OCI-LY1 (cell line): ENCODE data around the gene TUBGCP5.

Source experiments
- H2AFZ ChIP-seq: fragments of 200-600 bp; sonication (generic), shearing (Covaris generic); 2 replicates; pipeline ENCODE4 v1.6.0; 2014; ENCODE audit warnings: antibody characterized with exemption, mild to moderate bottlenecking, low read length
- H3F3A ChIP-seq: fragments of 200-600 bp; sonication (generic), shearing (Covaris generic); 2 replicates; pipeline ENCODE4 v1.6.0; 2014; ENCODE audit warnings: mild to moderate bottlenecking, antibody characterized with exemption, low read length, moderate library complexity; ENCODE audit not compliant: insufficient read depth
- H3K27ac ChIP-seq: fragments of 200-600 bp; sonication (generic); 2 replicates; pipeline ENCODE4 v1.5.1; 2014; ENCODE audit warnings: low read length, mixed run types, mild to moderate bottlenecking, low read depth; ENCODE audit not compliant: poor library complexity, severe bottlenecking
- H3K27me3 ChIP-seq: fragments of 200-600 bp; sonication (generic); 2 replicates; pipeline ENCODE4 v1.6.0; 2014; ENCODE audit warnings: antibody characterized with exemption, mild to moderate bottlenecking, low read length, moderate library complexity; ENCODE audit not compliant: insufficient read depth
- H3K36me3 ChIP-seq: fragments of 200-600 bp; sonication (generic); 2 replicates; pipeline ENCODE4 v1.6.1; 2014; ENCODE audit warnings: mild to moderate bottlenecking, antibody characterized with exemption, low read length, moderate library complexity, mixed read lengths; ENCODE audit not compliant: insufficient read depth
- H3K4me1 ChIP-seq: fragments of 200-600 bp; sonication (generic); 2 replicates; pipeline ENCODE4 v1.5.1; 2014; ENCODE audit warnings: mild to moderate bottlenecking, low read length, moderate library complexity; ENCODE audit not compliant: insufficient read depth, severe bottlenecking
- H3K4me2 ChIP-seq: fragments of 200-600 bp; sonication (generic), shearing (Covaris generic); 2 replicates; pipeline ENCODE4 v1.6.1; 2014; ENCODE audit warnings: low read length
- H3K4me3 ChIP-seq: fragments of 200-600 bp; sonication (generic); 2 replicates; pipeline ENCODE4 v1.5.1; 2014; ENCODE audit warnings: low read length, low read depth, mild to moderate bottlenecking, mixed read lengths; ENCODE audit not compliant: poor library complexity, severe bottlenecking
- H3K79me2 ChIP-seq: fragments of 200-600 bp; shearing (Covaris generic); 2 replicates; pipeline ENCODE4 v1.6.1; 2016; ENCODE audit warnings: mixed run types, low read length, mixed read lengths; ENCODE audit not compliant: insufficient read depth
- H3K9ac ChIP-seq: fragments of 200-600 bp; sonication (generic), shearing (Covaris generic); 2 replicates; pipeline ENCODE4 v1.6.1; 2014; ENCODE audit warnings: mild to moderate bottlenecking, low read length, mixed read lengths
- H3K9me2 ChIP-seq: fragments of 200-600 bp; sonication (generic), shearing (Covaris generic); 2 replicates; pipeline ENCODE4 v1.6.1; 2014; ENCODE audit warnings: low read depth, mild to moderate bottlenecking, low read length, mixed read lengths
- H3K9me3 ChIP-seq: fragments of 200-600 bp; shearing (Covaris generic); 2 replicates; pipeline ENCODE4 v1.6.1; 2014; ENCODE audit warnings: low read length, mixed read lengths
- H4K20me1 ChIP-seq: fragments of 200-600 bp; sonication (generic), shearing (Covaris generic); 2 replicates; pipeline ENCODE4 v1.6.0; 2016; ENCODE audit warnings: mild to moderate bottlenecking, low read length; ENCODE audit not compliant: insufficient read depth
- EZH2 ChIP-seq: fragments of 200-600 bp; sonication (generic), shearing (Covaris generic); IDR thresholded peaks from 2 replicates; pipeline ENCODE4 v1.8.0; 2017; ENCODE audit warnings: borderline replicate concordance, mixed run types, mild to moderate bottlenecking, antibody characterized with exemption, low read length, moderate library complexity, mixed read lengths
- TF ChIP-seq, protein P1 (sequence below): fragments of 200-600 bp; sonication (generic), shearing (Covaris generic); IDR thresholded peaks from 2 replicates; pipeline ENCODE4 v1.5.1; 2017; ENCODE audit warnings: mild to moderate bottlenecking, antibody characterized with exemption, low read length, moderate library complexity, mixed read lengths

Gene TUBGCP5

DNA sequence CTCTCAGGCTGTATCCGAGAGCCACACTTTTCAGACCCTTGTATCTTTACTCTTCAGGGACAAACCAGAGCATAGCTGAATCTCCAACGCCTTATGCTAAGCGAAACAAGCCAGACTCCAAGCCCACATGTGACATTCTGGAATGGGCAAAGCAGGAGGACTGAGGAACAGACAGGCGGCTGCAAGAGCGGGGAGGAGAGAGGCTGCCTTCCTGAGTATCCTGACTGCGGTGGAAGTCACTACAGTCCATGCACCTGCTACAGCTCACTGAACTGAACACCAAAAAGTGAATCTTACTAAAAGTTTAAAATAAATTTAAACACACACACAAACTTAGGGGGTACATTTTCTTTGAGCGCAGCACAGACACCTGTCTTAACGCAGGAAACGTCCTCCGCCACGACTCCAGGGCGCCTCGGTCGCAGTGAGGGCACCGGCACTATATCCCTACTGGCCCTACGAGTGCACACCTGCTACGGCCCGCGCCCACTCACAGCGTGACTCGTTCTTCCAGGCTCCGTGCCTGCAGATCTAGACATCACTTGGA lies 60.6 kb downstream of the TUBGCP5 start:
- Histone ChIP-seq H3K27ac (no peak overlapping the region), H3K9me2 (no peaks in the 10 kb centered on the region), H3K4me2 (no peak overlapping the region), H3K4me1 (no peaks in the 10 kb centered on the region), H3K9me3 (no peaks in the 10 kb centered on the region), H3K79me2 (no peaks in the 10 kb centered on the region), H3K9ac (no peak overlapping the region), H3K4me3 (no peak overlapping the region), H4K20me1 (no peaks in the 10 kb centered on the region), H2AFZ (no peak overlapping the region), H3K36me3 (no peaks in the 10 kb centered on the region), H3F3A (no peaks in the 10 kb centered on the region), H3K27me3 (no peaks in the 10 kb centered on the region)
- TF ChIP-seq, protein P1, sequence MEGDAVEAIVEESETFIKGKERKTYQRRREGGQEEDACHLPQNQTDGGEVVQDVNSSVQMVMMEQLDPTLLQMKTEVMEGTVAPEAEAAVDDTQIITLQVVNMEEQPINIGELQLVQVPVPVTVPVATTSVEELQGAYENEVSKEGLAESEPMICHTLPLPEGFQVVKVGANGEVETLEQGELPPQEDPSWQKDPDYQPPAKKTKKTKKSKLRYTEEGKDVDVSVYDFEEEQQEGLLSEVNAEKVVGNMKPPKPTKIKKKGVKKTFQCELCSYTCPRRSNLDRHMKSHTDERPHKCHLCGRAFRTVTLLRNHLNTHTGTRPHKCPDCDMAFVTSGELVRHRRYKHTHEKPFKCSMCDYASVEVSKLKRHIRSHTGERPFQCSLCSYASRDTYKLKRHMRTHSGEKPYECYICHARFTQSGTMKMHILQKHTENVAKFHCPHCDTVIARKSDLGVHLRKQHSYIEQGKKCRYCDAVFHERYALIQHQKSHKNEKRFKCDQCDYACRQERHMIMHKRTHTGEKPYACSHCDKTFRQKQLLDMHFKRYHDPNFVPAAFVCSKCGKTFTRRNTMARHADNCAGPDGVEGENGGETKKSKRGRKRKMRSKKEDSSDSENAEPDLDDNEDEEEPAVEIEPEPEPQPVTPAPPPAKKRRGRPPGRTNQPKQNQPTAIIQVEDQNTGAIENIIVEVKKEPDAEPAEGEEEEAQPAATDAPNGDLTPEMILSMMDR = no peak
- no peak for TF ChIP-seq EZH2

DNA sequence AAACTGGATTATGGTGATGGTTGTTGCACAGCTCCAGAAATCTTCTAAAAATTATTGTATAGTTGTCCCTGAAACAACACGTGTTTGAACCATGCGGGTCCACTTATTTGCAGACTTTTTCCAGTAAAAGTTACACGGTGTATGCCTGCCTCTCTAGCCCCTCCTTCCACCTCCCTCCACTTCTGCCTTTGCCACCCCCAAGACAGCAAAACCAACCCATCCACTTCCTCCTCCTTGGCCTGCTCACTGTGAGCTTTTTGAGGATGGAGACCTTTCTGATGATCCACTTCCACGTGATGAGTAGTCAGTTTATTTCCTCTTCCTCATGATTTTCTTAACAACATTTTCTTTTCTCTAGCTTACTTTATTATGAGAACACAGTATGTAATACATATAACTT lies 64.6 kb downstream of the TUBGCP5 start:
- no peaks in the 10 kb centered on the region for H4K20me1 ChIP-seq
- H3K4me1 ChIP-seq = no peaks in the 10 kb centered on the region
- H3K36me3 ChIP-seq = no peaks in the 10 kb centered on the region
- no peak overlapping the region for H3K4me3 ChIP-seq
- H3K79me2 ChIP-seq = no peaks in the 10 kb centered on the region
- H3K9me3 ChIP-seq = no peaks in the 10 kb centered on the region
- H3K9ac ChIP-seq = no peak overlapping the region
- no peak overlapping the region for H3K4me2 ChIP-seq
- TF ChIP-seq EZH2 = no peak
- TF ChIP-seq, protein P1 = no peak
- no peaks in the 10 kb centered on the region for H3K9me2 ChIP-seq
- H3K27ac ChIP-seq = no peak overlapping the region
- H3K27me3 ChIP-seq = no peaks in the 10 kb centered on the region; the same call in 1 of the 2 replicates
- no peaks in the 10 kb centered on the region for H3F3A ChIP-seq
- no peak overlapping the region for H2AFZ ChIP-seq

DNA sequence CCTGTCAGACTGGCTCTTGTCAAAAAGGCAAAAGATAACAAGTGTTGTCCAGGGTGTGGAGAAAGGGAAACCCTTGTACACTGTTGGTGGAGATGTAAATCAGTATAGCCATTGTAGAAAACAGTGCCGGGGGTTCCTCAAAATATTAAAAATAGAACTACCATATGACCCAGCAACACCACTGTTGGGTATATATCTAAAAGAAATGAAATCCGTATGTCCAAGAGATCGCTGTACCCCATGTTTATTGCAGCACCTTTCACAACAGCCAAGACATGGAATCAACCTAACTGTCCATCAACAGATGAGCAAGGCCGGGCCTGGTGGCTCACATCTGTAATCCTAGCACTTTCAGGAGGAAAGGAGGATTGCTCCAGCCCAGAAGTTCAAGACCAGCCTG lies 65.4 kb downstream of the TUBGCP5 start:
- no peaks in the 10 kb centered on the region for H3F3A ChIP-seq
- no peak overlapping the region for H3K4me3 ChIP-seq
- no peaks in the 10 kb centered on the region for H3K79me2 ChIP-seq
- no peaks in the 10 kb centered on the region for H3K4me1 ChIP-seq
- H3K36me3 ChIP-seq = no peaks in the 10 kb centered on the region
- H3K9me3 ChIP-seq = no peaks in the 10 kb centered on the region
- no peaks in the 10 kb centered on the region for H3K9me2 ChIP-seq
- peaks cover 4% of the 10 kb centered on the region; the same call in 1 of the 2 replicates for H3K27me3 ChIP-seq
- no peak overlapping the region for H2AFZ ChIP-seq
- no peak overlapping the region for H3K4me2 ChIP-seq
- no peak for TF ChIP-seq EZH2
- TF ChIP-seq, protein P1 = no peak
- H3K27ac ChIP-seq = no peak overlapping the region
- H3K9ac ChIP-seq = no peak overlapping the region
- H4K20me1 ChIP-seq = no peaks in the 10 kb centered on the region
